Measurements from ENCODE around the gene CERS4.
"Not testable (repeated sequence)": the region's sequence is repeated elsewhere in the genome, so short reads cannot be mapped to it uniquely, and the experiment has no call there.

DNA sequence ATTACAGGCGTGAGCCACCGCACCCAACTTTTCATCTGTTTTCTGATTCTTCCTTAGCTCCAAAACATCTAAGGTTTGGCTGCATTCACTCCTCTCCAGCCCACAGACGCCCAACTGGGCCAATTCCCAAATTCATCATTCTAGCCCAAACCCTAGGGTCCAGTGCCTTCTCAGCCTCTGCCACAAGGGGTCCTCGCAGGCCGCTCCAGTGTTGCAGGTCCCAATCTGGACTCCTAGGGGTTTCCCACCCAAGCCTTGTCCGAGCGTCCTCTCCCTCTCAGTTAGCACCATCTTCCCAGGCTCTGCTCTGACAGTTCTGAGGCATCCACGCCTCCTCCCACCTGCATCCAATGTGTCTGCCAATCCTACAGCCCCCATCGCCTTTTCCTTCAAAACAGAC is 82.2 kb downstream of the CERS4 start:
- TF ChIP-seq, protein P1, sequence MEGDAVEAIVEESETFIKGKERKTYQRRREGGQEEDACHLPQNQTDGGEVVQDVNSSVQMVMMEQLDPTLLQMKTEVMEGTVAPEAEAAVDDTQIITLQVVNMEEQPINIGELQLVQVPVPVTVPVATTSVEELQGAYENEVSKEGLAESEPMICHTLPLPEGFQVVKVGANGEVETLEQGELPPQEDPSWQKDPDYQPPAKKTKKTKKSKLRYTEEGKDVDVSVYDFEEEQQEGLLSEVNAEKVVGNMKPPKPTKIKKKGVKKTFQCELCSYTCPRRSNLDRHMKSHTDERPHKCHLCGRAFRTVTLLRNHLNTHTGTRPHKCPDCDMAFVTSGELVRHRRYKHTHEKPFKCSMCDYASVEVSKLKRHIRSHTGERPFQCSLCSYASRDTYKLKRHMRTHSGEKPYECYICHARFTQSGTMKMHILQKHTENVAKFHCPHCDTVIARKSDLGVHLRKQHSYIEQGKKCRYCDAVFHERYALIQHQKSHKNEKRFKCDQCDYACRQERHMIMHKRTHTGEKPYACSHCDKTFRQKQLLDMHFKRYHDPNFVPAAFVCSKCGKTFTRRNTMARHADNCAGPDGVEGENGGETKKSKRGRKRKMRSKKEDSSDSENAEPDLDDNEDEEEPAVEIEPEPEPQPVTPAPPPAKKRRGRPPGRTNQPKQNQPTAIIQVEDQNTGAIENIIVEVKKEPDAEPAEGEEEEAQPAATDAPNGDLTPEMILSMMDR (IDR thresholded peaks at IDR 0.05 in 4 of 5, conservative IDR thresholded peaks at IDR 0.05 in 1 of 5) = not testable (repeated sequence)
- not testable (repeated sequence) for TF ChIP-seq POLR2A (IDR thresholded peaks at IDR 0.05)

Data from gastrocnemius medialis (tissue), 4 donors.